GM12865 (cell line): ENCODE measurements around the gene LKAAEAR1.
A peak's percentile ranks its signal among the peaks of the same experiment; 100 is the strongest.

Source experiments
- DNase-seq: peaks from one replicate; pipeline ENCODE4 v3.0.0; 2010; ENCODE audit warnings: low read depth
- H3K4me3 ChIP-seq: 2 replicates; pipeline ENCODE4 v1.5.1; 2011; ENCODE audit warnings: mild to moderate bottlenecking, low read depth, low read length, control low read depth
- CTCF ChIP-seq: IDR thresholded peaks from 2 replicates; pipeline ENCODE4 v1.5.1; 2011; ENCODE audit warnings: low read length, control low read depth, low read depth, inconsistent platforms; ENCODE audit not compliant: insufficient read depth; ENCODE audit errors: missing control alignments

Gene LKAAEAR1

GRCh38 chr20:64037498-64038213, 46.5 kb downstream of the LKAAEAR1 start:
- DNase-seq, result peak; percentile 80
- no peak for TF ChIP-seq CTCF
- H3K4me3 ChIP-seq, result peak overlapping the region; percentile 70

GRCh38 chr20:64037199-64037497, 47.0 kb downstream of the LKAAEAR1 start:
- no peak for DNase-seq
- TF ChIP-seq CTCF, result no peak
- H3K4me3 ChIP-seq, result peak overlapping the region; percentile 70

DNA sequence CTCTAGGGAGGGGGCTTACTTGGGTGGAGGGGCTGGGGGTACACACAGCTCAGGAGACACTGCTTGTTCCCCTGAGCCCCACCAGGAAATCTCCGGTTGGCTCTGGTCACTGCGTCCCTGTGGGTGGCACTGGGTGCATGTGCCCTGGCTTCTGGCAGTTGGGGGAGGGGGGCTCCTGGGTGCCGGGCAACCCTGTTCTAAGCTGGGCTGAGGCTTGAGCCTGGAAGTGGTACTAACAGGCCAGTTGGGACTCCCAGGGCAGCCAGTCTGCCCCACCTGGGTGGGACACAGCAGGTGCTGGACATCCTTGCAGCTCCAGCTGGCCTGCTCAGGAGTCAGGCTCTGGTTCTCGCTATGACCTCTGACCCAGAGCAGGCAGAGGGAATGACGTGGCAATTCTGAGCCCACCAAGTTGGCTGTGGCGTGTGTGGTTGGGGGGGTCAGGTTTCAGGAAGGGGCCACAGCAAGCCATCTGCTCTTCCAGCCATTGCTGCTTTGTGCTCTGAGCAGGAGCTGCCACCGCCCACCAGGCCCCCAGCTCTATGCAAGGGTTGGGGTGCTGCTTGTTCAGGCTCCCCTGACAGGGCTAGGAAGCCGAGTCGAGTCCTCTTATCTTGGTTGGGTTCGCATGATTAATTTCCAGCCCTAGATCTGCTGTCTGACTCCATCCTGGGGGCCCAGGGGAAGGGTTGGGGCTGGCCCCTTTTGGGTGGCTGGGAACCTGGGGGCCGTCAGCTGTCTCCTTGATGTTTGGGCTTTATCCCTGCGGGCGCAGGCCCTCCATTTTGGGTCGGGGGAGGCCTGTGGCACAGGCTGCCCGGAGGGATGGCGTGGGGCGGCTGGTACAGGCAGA, 47.6 kb downstream of the LKAAEAR1 start:
- DNase-seq, result peak; percentile 56
- no peak for TF ChIP-seq CTCF

DNA sequence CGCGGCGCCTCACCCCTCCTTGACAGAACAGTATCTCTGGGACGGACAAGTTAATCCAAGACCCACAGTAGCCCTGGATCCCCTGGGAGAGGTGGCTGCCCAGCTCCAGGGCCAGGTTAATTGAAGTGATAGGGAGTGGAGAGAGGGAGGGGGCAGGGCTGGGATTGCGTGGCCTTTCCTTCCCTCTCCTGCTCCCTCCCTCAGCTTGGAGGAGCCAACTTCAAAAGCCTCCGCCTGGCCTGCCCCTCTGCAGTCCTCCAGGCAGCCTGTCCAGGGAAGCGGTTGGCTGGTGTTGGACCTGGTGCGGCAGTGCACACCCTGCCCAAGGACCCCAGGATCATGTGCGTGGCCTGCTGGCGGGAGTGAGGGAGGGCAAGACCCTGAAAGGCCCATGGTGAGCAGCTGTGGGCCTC, 48.3 kb downstream of the LKAAEAR1 start, which contains the start of gene C20orf204:
Gene C20orf204 (plus strand): TSS at position 250 of the 413 bp plus-strand sequence. CDS start 142 bp downstream, at position 392.
- no peak for TF ChIP-seq CTCF
- peak within 1 kb of the TSS; percentile 70 for H3K4me3 ChIP-seq
- DNase-seq, result no peak

More for the DNA sequence above, 47.6 kb downstream of the LKAAEAR1 start:
- H3K4me3 ChIP-seq, result peak overlapping the region; percentile 70

DNA sequence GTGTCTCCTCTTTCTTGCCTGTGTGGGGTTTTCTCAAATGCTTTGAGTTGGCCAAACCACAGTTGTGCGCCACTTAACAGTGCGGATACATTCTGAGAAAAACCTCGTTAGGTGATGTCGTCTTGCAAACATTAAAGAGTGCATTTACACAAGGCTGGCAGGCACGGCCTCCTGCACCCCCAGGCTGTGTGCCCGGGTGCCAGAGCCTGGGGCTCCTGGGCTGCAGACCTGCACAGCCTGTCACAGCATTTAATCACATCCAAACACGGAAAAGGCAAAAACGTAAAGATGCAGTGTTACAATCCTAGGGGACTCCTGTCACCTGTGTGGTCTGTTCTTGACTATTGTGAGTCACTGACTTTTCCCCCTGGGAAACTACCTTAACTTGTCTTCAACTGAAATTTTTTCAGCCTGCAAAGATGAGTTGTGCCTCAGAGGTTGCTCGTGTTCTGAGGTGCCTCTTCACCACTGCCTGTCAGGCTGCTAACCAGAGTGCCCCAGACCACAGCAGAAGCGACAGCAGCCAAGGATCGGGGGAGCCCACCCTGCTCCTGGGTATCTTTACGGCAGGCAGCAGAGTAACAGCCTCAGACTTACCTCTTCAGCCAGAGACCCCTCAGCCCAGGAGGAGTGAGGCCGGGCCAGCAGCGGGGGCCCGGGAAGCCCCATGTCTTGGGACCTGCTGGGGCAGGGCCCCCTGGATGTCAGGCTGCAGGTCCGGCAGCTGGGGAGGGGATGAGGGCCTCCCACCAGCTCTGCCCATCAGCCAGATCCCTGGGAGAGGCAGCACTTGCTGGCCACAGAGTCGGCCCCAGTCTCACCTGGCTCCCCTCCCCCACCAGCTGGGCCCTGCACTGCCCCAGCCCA, 48.9 kb downstream of the LKAAEAR1 start:
- TF ChIP-seq CTCF, result no peak
- H3K4me3 ChIP-seq, result peak overlapping the region; percentile 9; the same call in 1 of the 2 replicates
- peak; percentile 73 for DNase-seq

DNA sequence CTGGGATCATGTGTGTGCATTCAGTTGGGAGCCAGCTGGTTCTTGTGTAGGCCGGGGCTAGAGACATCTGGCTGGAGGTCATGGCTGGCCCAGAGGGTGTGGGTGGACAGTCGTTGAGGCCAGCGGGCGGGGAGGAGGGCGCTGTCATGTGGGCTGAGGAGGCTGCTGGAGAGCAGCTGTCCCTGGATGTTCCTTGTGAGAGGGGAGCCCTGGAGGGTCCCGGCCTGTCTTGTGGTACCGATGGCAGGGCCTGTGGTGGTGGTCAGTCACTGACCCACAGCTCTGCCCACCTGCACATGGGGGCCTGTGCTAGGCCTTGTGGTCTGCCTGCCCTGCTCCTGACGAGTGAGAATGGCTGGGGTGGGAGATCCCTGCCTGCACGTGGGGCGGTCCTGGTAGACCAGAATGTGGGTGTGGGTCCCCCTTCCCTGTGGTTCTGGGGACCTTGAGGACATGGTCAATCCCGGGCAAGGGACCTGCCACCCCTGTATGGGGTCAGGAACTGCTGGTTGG, 50.2 kb downstream of the LKAAEAR1 start:
- TF ChIP-seq CTCF, result no peak
- no peak overlapping the region for H3K4me3 ChIP-seq
- DNase-seq, result no peak
